GM23338 (cell line): Measurements from ENCODE around the gene TREML2. TPM values are rescaled to one million over a fixed set of nuclear protein-coding genes. Genes with fewer than 3 reads are reported as not detected.

Experiments used
- ATAC-seq: fragments of 200-7000 bp; cut with Tn5 transposase; 3 replicates; pipeline ENCODE4 v1.9.1; 2020
- DNase-seq: peaks from one replicate; pipeline ENCODE4 v3.0.0-alpha.2; 2015; ENCODE audit warnings: low spot score
- H2AFZ ChIP-seq: fragments of 200-600 bp; sonication (generic); 2 replicates; pipeline ENCODE4 v1.8.0; 2016; ENCODE audit warnings: antibody characterized with exemption, mild to moderate bottlenecking, moderate library complexity
- H3F3A ChIP-seq: fragments of 200-600 bp; sonication (generic); replicated peaks from 2 replicates; pipeline ENCODE4 v1.8.0; 2017; ENCODE audit warnings: antibody characterized with exemption, mixed run types, low read depth
- H3K27ac ChIP-seq: fragments of 200-600 bp; sonication (generic); 2 replicates; pipeline ENCODE4 v1.6.1; 2016; ENCODE audit warnings: low read depth
- H3K27me3 ChIP-seq: fragments of 200-600 bp; sonication (generic); 2 replicates; pipeline ENCODE4 v1.8.0; 2016; ENCODE audit warnings: mild to moderate bottlenecking, mixed run types, moderate library complexity; ENCODE audit not compliant: insufficient read depth
- H3K36me3 ChIP-seq: fragments of 200-600 bp; sonication (generic); 2 replicates; pipeline ENCODE4 v1.8.0; 2016; ENCODE audit warnings: mild to moderate bottlenecking; ENCODE audit not compliant: insufficient read depth
- H3K4me1 ChIP-seq: fragments of 200-600 bp; sonication (generic); 2 replicates; pipeline ENCODE4 v1.8.0; 2016; ENCODE audit warnings: mild to moderate bottlenecking, moderate library complexity; ENCODE audit not compliant: insufficient read depth
- H3K4me2 ChIP-seq: fragments of 200-600 bp; sonication (generic); 2 replicates; pipeline ENCODE4 v1.7.1; 2017; ENCODE audit warnings: mixed run types
- H3K4me3 ChIP-seq: fragments of 200-600 bp; sonication (generic); 2 replicates; pipeline ENCODE4 v1.6.1; 2016; ENCODE audit warnings: mixed run types
- H3K79me2 ChIP-seq: fragments of 200-600 bp; sonication (generic); replicated peaks from 2 replicates; pipeline ENCODE4 v1.8.0; 2017; ENCODE audit warnings: mild to moderate bottlenecking; ENCODE audit not compliant: insufficient read depth
- H3K9me2 ChIP-seq: fragments of 200-600 bp; sonication (generic); 2 replicates; pipeline ENCODE4 v1.8.0; 2017; ENCODE audit not compliant: insufficient read depth
- H4K20me1 ChIP-seq: fragments of 200-600 bp; sonication (generic); replicated peaks from 2 replicates; pipeline ENCODE4 v1.8.0; 2017; ENCODE audit warnings: mild to moderate bottlenecking; ENCODE audit not compliant: insufficient read depth
- H3K27ac Mint-ChIP-seq: 2 replicates; pipeline ENCODE4 v1.8.0; 2020; ENCODE audit warnings: inconsistent platforms, mild to moderate bottlenecking, moderate library complexity, mixed read lengths
- H3K27me3 Mint-ChIP-seq: 3 replicates; pipeline ENCODE4 v1.8.0; 2022; ENCODE audit warnings: low read depth, mild to moderate bottlenecking, moderate library complexity, mixed read lengths, inconsistent platforms; ENCODE audit not compliant: insufficient read depth, poor library complexity
- H3K36me3 Mint-ChIP-seq: 3 replicates; pipeline ENCODE4 v1.8.0; 2021; ENCODE audit warnings: low read depth, mild to moderate bottlenecking, inconsistent platforms, moderate library complexity, mixed read lengths
- H3K4me1 Mint-ChIP-seq: 3 replicates; pipeline ENCODE4 v1.8.0; 2020; ENCODE audit warnings: mild to moderate bottlenecking, inconsistent platforms, mixed read lengths
- H3K4me3 Mint-ChIP-seq: 3 replicates; pipeline ENCODE4 v1.8.0; 2021; ENCODE audit warnings: moderate library complexity, mild to moderate bottlenecking, inconsistent platforms, mixed read lengths
- H3K9me3 Mint-ChIP-seq: 3 replicates; pipeline ENCODE4 v1.8.0; 2020; ENCODE audit warnings: moderate library complexity, mild to moderate bottlenecking, inconsistent platforms, mixed read lengths
- CREB1 ChIP-seq: fragments of 250-450 bp; sonication (Bioruptor Pico); IDR thresholded peaks from 2 replicates; pipeline ENCODE4 v1.5.0; 2020; ENCODE audit warnings: low read depth, mild to moderate bottlenecking, moderate library complexity
- EZH2 ChIP-seq: fragments of 200-600 bp; sonication (generic); IDR thresholded peaks from one replicate; pipeline ENCODE4 v1.8.0; 2017; ENCODE audit warnings: antibody characterized with exemption, mild to moderate bottlenecking, low read depth; ENCODE audit not compliant: unreplicated experiment
- EZH2phosphoT487 ChIP-seq: fragments of 200-600 bp; sonication (generic); IDR thresholded peaks from one replicate; pipeline ENCODE4 v1.8.1; 2018; ENCODE audit warnings: antibody characterized with exemption; ENCODE audit not compliant: unreplicated experiment
- JUNB ChIP-seq: IDR thresholded peaks from one replicate; pipeline ENCODE4 v1.6.1; 2016; ENCODE audit warnings: antibody characterized with exemption; ENCODE audit not compliant: unreplicated experiment
- NANOG ChIP-seq: IDR thresholded peaks from 2 replicates; pipeline ENCODE4 v1.6.1; 2016; ENCODE audit warnings: antibody characterized with exemption, borderline replicate concordance
- POLR2AphosphoS5 ChIP-seq: IDR thresholded peaks from 2 replicates; pipeline ENCODE4 v1.6.1; 2016; ENCODE audit warnings: antibody characterized with exemption, low read depth
- STAT1 ChIP-seq: IDR thresholded peaks from one replicate; pipeline ENCODE4 v1.6.1; 2016; ENCODE audit warnings: antibody characterized with exemption; ENCODE audit not compliant: unreplicated experiment
- ZNF114 ChIP-seq: fragments of 250-450 bp; sonication (Bioruptor Pico); IDR thresholded peaks from 2 replicates; pipeline ENCODE4 v1.5.0; 2020; ENCODE audit warnings: mild to moderate bottlenecking, moderate library complexity
- ZNF331 ChIP-seq: fragments of 250-450 bp; sonication (Bioruptor Pico); IDR thresholded peaks from 2 replicates; pipeline ENCODE4 v1.5.0; 2020; ENCODE audit warnings: low read depth, mild to moderate bottlenecking, moderate library complexity
- long read RNA-seq: library from polyadenylated mRNA; unstranded; transcript quantifications from one replicate; pipeline ENCODE4 v2.0.0, GENCODE V29; 2020; ENCODE audit not compliant: unreplicated experiment
- polyA plus RNA-seq: library from polyadenylated mRNA; unstranded; fragments of >200 nt; fragmentation: Nextera tagmentation; extraction: Ambion mirVana; gene quantifications from 2 replicates; pipeline ENCODE4 v1.2.1, GENCODE V29; 2016
- total RNA-seq: library from RNA; depleted of rRNA; stranded (reverse); fragments of >200 nt; shearing (Covaris generic); gene quantifications from 2 replicates; pipeline ENCODE4 v1.2.3, GENCODE V29; 2014; rRNA removed
- TF ChIP-seq, protein P1 (sequence below): IDR thresholded peaks from 2 replicates; pipeline ENCODE4 v1.6.1; 2016; ENCODE audit warnings: antibody characterized with exemption
- TF ChIP-seq, protein P2 (sequence below), 2 experiments: fragments of 200-600 bp in 1 of 2; sonication (generic) in 1 of 2; conservative IDR thresholded peaks; 2 replicates each; pipeline versions ENCODE4 v1.5.1 to v1.6.1; 2016 to 2017; ENCODE audit warnings: antibody characterized with exemption in 2 of 2, low read depth in 2 of 2, mild to moderate bottlenecking in 2 of 2, moderate library complexity in 1 of 2
- TF ChIP-seq, protein P3 (sequence below): IDR thresholded peaks from one replicate; pipeline ENCODE4 v1.6.1; 2018; ENCODE audit warnings: antibody characterized with exemption; ENCODE audit not compliant: unreplicated experiment

The TREML2 gene, protein sequence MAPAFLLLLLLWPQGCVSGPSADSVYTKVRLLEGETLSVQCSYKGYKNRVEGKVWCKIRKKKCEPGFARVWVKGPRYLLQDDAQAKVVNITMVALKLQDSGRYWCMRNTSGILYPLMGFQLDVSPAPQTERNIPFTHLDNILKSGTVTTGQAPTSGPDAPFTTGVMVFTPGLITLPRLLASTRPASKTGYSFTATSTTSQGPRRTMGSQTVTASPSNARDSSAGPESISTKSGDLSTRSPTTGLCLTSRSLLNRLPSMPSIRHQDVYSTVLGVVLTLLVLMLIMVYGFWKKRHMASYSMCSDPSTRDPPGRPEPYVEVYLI
- total RNA-seq: 0.07 TPM in 1 of 2 replicates, not detected in the other
- 0.19 TPM in 1 of 2 replicates, not detected in the other for polyA plus RNA-seq
- long read RNA-seq: 0 reads

DNA sequence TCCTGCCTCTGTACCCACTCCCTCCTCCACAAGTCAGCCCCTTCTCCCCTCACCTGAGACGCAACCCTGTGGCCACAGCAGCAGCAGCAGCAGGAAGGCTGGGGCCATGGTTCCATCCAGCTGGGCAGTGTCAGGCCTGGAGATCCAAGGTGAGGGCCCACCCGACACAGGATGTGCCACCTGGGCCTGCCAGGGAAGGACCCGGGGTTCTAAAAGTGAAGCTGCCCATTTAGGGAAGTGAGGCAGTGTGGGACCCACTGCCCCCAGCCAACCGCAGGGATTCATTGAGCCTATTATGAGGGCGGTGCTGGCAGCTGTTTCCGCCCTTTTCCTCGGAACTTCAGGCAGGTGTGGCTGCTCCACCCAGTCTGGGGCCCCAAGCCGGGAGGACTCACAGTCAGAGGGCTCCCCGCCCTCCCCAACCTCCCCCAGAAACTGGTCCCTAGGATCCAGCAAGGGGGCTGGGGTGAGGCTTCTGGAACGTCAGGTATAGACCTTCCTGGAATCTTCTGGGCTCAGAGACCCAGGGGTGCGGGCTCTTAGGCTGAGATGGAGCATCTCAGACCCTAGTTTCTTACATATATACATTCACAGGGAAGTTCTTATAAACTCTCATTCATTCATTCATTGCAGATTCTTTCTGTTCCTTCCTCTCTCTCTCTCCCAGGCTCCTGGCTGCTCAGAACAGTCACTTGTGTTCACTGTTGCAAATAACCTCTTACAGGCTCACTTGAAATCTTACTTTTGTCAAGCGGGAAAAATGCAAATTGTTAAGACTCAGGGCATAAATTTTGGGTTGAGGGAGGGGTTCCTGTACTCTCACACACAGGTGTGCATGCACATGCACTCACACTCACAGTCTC lies at the start of gene TREML2:
TREML2 (minus strand) TSS at position 249 of the 863 bp plus-strand sequence; CDS start at position 108, 141 bp downstream.
- Histone ChIP-seq H3K4me1 (peaks cover 13% of the 10 kb centered on the region; the same call in 1 of the 2 replicates), H3K79me2 (no peaks in the 10 kb centered on the region), H3K4me3 (no peak within 1 kb of the TSS), H3K27me3 (no peaks in the 10 kb centered on the region), H3F3A (no peaks in the 10 kb centered on the region), H3K36me3 (no peaks in the 10 kb centered on the region), H3K4me2 (no peak within 1 kb of the TSS), H3K9me2 (no peaks in the 10 kb centered on the region), H2AFZ (peak within 1 kb of the TSS; percentile 86; the same call in 1 of the 2 replicates), H4K20me1 (no peaks in the 10 kb centered on the region), H3K27ac (no peak within 1 kb of the TSS)
- ATAC-seq: peak; percentile 72
- H3K27ac Mint-ChIP-seq: no peak within 1 kb of the TSS
- DNase-seq: no peak
- no peak within 1 kb of the TSS for H3K4me3 Mint-ChIP-seq
- no peaks in the 10 kb centered on the region; the same call in 2 of the 3 replicates for H3K9me3 Mint-ChIP-seq
- no peaks in the 10 kb centered on the region for H3K36me3 Mint-ChIP-seq
- H3K27me3 Mint-ChIP-seq: peaks cover 4% of the 10 kb centered on the region
- H3K4me1 Mint-ChIP-seq: peaks cover 26% of the 10 kb centered on the region
- TF ChIP-seq, protein P1, sequence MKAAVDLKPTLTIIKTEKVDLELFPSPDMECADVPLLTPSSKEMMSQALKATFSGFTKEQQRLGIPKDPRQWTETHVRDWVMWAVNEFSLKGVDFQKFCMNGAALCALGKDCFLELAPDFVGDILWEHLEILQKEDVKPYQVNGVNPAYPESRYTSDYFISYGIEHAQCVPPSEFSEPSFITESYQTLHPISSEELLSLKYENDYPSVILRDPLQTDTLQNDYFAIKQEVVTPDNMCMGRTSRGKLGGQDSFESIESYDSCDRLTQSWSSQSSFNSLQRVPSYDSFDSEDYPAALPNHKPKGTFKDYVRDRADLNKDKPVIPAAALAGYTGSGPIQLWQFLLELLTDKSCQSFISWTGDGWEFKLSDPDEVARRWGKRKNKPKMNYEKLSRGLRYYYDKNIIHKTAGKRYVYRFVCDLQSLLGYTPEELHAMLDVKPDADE: no peak
- TF ChIP-seq, protein P2, sequence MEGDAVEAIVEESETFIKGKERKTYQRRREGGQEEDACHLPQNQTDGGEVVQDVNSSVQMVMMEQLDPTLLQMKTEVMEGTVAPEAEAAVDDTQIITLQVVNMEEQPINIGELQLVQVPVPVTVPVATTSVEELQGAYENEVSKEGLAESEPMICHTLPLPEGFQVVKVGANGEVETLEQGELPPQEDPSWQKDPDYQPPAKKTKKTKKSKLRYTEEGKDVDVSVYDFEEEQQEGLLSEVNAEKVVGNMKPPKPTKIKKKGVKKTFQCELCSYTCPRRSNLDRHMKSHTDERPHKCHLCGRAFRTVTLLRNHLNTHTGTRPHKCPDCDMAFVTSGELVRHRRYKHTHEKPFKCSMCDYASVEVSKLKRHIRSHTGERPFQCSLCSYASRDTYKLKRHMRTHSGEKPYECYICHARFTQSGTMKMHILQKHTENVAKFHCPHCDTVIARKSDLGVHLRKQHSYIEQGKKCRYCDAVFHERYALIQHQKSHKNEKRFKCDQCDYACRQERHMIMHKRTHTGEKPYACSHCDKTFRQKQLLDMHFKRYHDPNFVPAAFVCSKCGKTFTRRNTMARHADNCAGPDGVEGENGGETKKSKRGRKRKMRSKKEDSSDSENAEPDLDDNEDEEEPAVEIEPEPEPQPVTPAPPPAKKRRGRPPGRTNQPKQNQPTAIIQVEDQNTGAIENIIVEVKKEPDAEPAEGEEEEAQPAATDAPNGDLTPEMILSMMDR (conservative IDR thresholded peaks at IDR 0.05; ENCODE audit: low read depth in 2 of 2): no peak
- no peak for TF ChIP-seq STAT1
- TF ChIP-seq EZH2: no peak
- no peak for TF ChIP-seq ZNF331 (CRISPR knock-in tag)
- TF ChIP-seq JUNB: no peak
- no peak for TF ChIP-seq NANOG
- TF ChIP-seq, protein P3, sequence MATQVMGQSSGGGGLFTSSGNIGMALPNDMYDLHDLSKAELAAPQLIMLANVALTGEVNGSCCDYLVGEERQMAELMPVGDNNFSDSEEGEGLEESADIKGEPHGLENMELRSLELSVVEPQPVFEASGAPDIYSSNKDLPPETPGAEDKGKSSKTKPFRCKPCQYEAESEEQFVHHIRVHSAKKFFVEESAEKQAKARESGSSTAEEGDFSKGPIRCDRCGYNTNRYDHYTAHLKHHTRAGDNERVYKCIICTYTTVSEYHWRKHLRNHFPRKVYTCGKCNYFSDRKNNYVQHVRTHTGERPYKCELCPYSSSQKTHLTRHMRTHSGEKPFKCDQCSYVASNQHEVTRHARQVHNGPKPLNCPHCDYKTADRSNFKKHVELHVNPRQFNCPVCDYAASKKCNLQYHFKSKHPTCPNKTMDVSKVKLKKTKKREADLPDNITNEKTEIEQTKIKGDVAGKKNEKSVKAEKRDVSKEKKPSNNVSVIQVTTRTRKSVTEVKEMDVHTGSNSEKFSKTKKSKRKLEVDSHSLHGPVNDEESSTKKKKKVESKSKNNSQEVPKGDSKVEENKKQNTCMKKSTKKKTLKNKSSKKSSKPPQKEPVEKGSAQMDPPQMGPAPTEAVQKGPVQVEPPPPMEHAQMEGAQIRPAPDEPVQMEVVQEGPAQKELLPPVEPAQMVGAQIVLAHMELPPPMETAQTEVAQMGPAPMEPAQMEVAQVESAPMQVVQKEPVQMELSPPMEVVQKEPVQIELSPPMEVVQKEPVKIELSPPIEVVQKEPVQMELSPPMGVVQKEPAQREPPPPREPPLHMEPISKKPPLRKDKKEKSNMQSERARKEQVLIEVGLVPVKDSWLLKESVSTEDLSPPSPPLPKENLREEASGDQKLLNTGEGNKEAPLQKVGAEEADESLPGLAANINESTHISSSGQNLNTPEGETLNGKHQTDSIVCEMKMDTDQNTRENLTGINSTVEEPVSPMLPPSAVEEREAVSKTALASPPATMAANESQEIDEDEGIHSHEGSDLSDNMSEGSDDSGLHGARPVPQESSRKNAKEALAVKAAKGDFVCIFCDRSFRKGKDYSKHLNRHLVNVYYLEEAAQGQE: no peak
- no peak for TF ChIP-seq ZNF114 (CRISPR knock-in tag)
- TF ChIP-seq EZH2phosphoT487: no peak
- no peak for TF ChIP-seq CREB1 (CRISPR knock-in tag)
- TF ChIP-seq POLR2AphosphoS5: no peak
